Vagina (tissue), 2 donors: ENCODE measurements around the gene ZNF831. TPM values are rescaled to one million over a fixed set of nuclear protein-coding genes. Genes with fewer than 3 reads are reported as not detected.

Source experiments
- DNase-seq, 2 donors: peaks; one replicate each; pipeline ENCODE4 v3.0.0-alpha.2; 2017; ENCODE audit errors: extremely low spot score in 2 of 2
- H3K27ac ChIP-seq: fragments of 200-600 bp; sonication (generic); one replicate; pipeline ENCODE4 v1.5.1; 2019
- H3K27me3 ChIP-seq: fragments of 200-600 bp; sonication (generic); one replicate; pipeline ENCODE4 v1.5.1; 2019
- H3K36me3 ChIP-seq, 2 donors: fragments of 200-600 bp; sonication (generic); one replicate each; pipeline ENCODE4 v1.5.1; 2017 to 2019
- H3K4me1 ChIP-seq: fragments of 200-600 bp; sonication (generic); one replicate; pipeline ENCODE4 v1.5.1; 2019
- H3K4me3 ChIP-seq, 2 donors: fragments of 200-600 bp; sonication (generic); 1 replicate in 1 of 2; 2 replicates in 1 of 2; pipeline ENCODE4 v1.5.1; 2016 to 2019
- H3K9me3 ChIP-seq: fragments of 200-600 bp; sonication (generic); one replicate; pipeline ENCODE4 v1.5.1; 2019
- POLR2A ChIP-seq, 2 donors: fragments of 450-650 bp; IDR thresholded peaks; one replicate each; pipeline ENCODE4 v1.6.1; 2017; ENCODE audit warnings: antibody characterized with exemption in 2 of 2, mild to moderate bottlenecking in 2 of 2, moderate library complexity in 2 of 2
- POLR2AphosphoS5 ChIP-seq, 2 donors: sonication (generic); formaldehyde crosslinking; IDR thresholded peaks; one replicate each; pipeline ENCODE4 v1.9.0; 2017; ENCODE audit warnings: antibody characterized with exemption in 2 of 2, mild to moderate bottlenecking in 2 of 2, low read depth in 1 of 2; ENCODE audit not compliant: insufficient read depth in 1 of 2
- intact Hi-C: fragments of 100-400 bp; cut with DNase I; formaldehyde crosslinking; loops from one replicate; pipeline ENCODE4 v1.15.1; 2023
- total RNA-seq: library from RNA; depleted of rRNA; stranded (reverse); fragments of >200 nt; gene quantifications from one replicate; pipeline ENCODE4 v1.2.3, GENCODE V29; 2016
- TF ChIP-seq, protein P1 (sequence below), 3 experiments: fragments of 450-650 bp in 2 of 3; fragments of 200-600 bp in 1 of 3; sonication (generic) in 1 of 3; IDR thresholded peaks; one replicate each; pipeline ENCODE4 v1.5.1; 2017 to 2019; ENCODE audit warnings: antibody characterized with exemption in 3 of 3, mild to moderate bottlenecking in 2 of 3, moderate library complexity in 2 of 3

ZNF831 gene
- total RNA-seq, 1 donor from 2014 or later = 2.2 TPM

DNA sequence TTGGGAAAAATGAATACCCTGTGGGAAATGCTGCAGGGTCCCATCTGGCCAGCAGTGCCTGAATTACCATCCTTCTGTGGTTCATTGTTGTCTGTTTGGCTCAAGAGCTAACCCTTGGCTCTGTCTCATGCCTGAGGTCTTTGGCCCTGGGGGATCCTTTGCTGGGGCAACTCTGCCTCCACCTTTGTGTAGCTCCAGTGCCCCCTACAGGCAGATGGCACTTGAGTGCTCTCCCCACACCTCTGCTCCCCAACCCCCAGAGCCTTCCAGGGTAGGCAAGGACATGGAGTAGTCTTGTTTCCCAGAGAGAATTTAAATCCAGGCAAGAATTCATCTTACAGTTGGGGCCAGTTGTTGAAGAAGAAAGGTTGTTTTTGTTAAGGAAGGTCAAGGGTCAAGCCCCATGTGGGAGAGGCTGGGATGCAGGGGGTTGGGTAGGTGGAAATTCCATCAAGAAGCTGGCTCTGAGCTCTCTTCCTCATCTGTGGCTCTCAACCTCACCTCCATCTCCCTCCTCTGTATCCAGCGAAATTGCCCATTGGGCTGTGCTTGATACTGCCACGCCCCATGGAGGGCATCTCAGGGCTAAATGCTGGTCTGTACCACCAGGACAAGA is 44.2 kb downstream of the ZNF831 start:
- intact Hi-C loops = no loop called here
- Histone ChIP-seq H3K27me3 (no peaks in the 10 kb centered on the region), H3K36me3 (no peaks in the 10 kb centered on the region), H3K4me1 (no peaks in the 10 kb centered on the region), H3K4me3 (no peak overlapping the region), H3K9me3 (no peaks in the 10 kb centered on the region), H3K27ac (no peak overlapping the region)
- TF ChIP-seq, protein P1, sequence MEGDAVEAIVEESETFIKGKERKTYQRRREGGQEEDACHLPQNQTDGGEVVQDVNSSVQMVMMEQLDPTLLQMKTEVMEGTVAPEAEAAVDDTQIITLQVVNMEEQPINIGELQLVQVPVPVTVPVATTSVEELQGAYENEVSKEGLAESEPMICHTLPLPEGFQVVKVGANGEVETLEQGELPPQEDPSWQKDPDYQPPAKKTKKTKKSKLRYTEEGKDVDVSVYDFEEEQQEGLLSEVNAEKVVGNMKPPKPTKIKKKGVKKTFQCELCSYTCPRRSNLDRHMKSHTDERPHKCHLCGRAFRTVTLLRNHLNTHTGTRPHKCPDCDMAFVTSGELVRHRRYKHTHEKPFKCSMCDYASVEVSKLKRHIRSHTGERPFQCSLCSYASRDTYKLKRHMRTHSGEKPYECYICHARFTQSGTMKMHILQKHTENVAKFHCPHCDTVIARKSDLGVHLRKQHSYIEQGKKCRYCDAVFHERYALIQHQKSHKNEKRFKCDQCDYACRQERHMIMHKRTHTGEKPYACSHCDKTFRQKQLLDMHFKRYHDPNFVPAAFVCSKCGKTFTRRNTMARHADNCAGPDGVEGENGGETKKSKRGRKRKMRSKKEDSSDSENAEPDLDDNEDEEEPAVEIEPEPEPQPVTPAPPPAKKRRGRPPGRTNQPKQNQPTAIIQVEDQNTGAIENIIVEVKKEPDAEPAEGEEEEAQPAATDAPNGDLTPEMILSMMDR (IDR thresholded peaks at IDR 0.05) = peak in 2 of 3 experiments; percentile 15 to 16
- TF ChIP-seq POLR2A (IDR thresholded peaks at IDR 0.05) = no peak
- TF ChIP-seq POLR2AphosphoS5 (IDR thresholded peaks at IDR 0.05; ENCODE audit: insufficient read depth in 1 of 2, low read depth in 1 of 2) = no peak
- DNase-seq = no peak

DNA sequence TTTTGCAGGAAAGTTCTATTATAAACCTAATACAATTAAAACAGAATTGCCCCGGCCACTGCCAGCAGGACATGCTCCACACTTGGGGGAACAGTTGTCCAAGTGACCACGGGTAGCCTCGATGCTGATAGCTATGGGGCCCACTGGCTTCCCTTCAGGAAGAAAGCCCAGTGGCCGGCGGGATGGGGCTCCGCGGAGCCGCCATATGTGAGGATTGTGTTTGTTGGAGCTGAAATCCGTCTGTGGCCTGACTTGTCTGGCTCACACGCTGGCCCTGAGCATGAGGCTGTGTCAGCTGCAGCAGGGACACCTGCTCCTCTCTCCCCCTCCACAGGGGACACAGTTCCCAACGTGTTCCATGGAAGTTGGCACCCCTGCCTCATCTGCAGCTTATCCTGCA is 46.6 kb downstream of the ZNF831 start:
- intact Hi-C loops = no loop called here
- TF ChIP-seq POLR2A (IDR thresholded peaks at IDR 0.05) = no peak
- Histone ChIP-seq H3K9me3 (no peaks in the 10 kb centered on the region), H3K27me3 (no peaks in the 10 kb centered on the region), H3K4me1 (no peaks in the 10 kb centered on the region), H3K27ac (no peak overlapping the region), H3K4me3 (no peak overlapping the region), H3K36me3 (no peaks in the 10 kb centered on the region)
- DNase-seq = no peak

DNA sequence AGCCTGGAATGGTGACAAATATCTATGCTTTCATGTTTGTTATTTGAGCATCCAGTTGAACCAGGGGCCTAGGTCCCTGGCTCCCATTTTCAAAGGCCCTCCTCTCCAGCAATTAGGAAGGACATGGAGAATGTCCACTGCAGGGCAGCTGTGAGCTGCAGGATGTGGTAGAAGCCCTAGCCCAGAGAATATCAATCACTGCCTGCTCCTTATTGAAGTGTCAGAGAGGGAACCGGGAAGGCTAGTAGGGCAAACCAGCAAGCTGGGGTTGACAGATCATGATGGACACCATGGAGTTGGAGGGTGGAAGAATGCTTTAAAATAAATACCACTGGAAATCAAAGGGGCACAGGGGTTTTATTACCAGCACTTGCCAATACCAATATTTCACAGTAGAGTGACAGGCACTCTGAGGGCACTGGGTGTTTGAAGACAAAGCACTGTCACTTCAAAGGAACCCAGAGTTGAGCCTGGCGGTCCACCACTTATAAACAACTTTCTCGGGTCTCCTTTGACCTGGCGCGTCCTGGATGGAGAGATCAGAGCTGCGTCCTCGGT is 47.7 kb downstream of the ZNF831 start:
- H3K9me3 ChIP-seq = no peaks in the 10 kb centered on the region
- no peak overlapping the region for H3K4me3 ChIP-seq
- intact Hi-C loops = no loop called here
- H3K4me1 ChIP-seq = no peaks in the 10 kb centered on the region
- no peak for DNase-seq
- H3K27ac ChIP-seq = no peak overlapping the region
- no peaks in the 10 kb centered on the region for H3K27me3 ChIP-seq
- TF ChIP-seq POLR2A (IDR thresholded peaks at IDR 0.05) (no peak), POLR2AphosphoS5 (IDR thresholded peaks at IDR 0.05; ENCODE audit: insufficient read depth in 1 of 2, low read depth in 1 of 2) (no peak)
- TF ChIP-seq, protein P1 (IDR thresholded peaks at IDR 0.05) = no peak
- no peaks in the 10 kb centered on the region for H3K36me3 ChIP-seq

DNA sequence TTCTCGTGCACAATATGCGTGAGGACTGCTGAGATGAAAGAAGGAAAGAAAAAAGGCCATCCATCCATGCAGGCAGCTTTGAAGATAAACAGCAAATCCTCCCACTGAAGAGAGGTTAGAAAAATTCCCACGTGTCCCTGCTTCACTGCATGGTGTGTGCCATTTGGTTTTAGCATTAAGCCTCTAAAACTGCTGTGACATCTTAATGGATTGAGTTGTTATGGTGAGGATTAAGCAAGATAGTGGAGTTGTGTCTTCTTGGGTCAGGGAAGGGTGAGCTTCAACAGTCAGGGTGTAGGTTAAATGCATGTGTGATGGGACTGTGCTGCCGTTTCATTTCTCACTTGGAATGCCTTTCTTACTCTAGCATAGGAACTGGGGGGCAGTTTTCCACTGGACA is 50.5 kb downstream of the ZNF831 start:
- Histone ChIP-seq H3K4me1 (no peaks in the 10 kb centered on the region), H3K4me3 (no peak overlapping the region), H3K36me3 (no peaks in the 10 kb centered on the region), H3K27ac (no peak overlapping the region), H3K9me3 (no peaks in the 10 kb centered on the region), H3K27me3 (no peaks in the 10 kb centered on the region)
- intact Hi-C loops = no loop called here
- DNase-seq = no peak
- TF ChIP-seq, protein P1 (IDR thresholded peaks at IDR 0.05) = no peak
- no peak for TF ChIP-seq POLR2AphosphoS5 (IDR thresholded peaks at IDR 0.05; ENCODE audit: insufficient read depth in 1 of 2, low read depth in 1 of 2)
- no peak for TF ChIP-seq POLR2A (IDR thresholded peaks at IDR 0.05)

DNA sequence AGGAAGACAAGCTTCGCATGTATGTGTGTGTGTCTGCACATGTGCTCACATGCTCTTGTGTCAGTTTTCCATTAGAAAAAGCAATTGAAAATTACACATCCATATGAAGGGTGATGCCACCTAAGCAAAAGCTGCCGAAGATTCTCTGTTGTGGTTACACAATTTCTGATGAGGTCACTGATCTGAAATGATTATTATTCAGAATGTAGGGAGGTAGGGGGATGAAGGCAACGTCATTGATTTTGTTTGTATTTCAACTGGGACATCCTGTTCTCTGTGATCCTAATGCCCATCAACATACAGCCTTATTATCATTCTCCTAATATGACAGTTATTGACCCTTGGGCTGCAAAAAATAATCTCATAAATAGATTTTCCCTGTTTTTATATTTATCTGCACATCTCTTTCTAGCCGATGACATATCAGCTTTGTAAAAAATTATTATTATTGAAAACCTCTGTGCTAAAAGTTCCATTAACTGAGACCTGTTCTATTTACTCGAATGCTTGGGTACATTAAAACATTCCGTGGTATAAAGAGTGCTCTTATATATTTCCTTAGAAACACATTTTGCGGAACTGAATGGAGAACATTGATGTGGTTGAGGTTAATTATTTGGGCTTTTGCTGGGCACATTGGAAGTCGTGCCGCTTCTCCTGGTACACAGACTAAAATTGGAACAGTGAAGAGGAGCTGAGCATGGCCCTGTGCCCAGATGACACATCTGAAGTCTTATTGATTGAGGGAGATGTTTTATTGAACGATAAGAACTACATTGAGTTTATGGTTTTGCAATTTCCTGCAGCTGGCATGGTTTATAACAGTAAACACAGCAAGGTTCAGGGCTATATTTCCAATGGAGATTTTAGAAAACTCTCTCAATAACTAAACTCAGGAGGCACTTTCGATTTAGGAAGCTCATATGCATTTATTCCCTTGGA is 51.3 kb downstream of the ZNF831 start:
- intact Hi-C loops = no loop called here
- no peak for TF ChIP-seq POLR2AphosphoS5 (IDR thresholded peaks at IDR 0.05; ENCODE audit: insufficient read depth in 1 of 2, low read depth in 1 of 2)
- TF ChIP-seq, protein P1 (IDR thresholded peaks at IDR 0.05) = no peak
- Histone ChIP-seq H3K4me1 (no peaks in the 10 kb centered on the region), H3K27me3 (no peaks in the 10 kb centered on the region), H3K27ac (no peak overlapping the region), H3K4me3 (no peak overlapping the region), H3K9me3 (no peaks in the 10 kb centered on the region), H3K36me3 (no peaks in the 10 kb centered on the region)
- peak in 1 of 2 donors; percentile 16 for DNase-seq
